Measurements from ENCODE around the gene ZNF319. TPM values are rescaled to one million over a fixed set of nuclear protein-coding genes. Genes with fewer than 3 reads are reported as not detected.

The ZNF319 gene
- 7.1 TPM for polyA plus RNA-seq (2013, experiment 1 of 2; ENCODE audit: insufficient read length)
- 6.4 TPM for polyA plus RNA-seq (2013, experiment 2 of 2; ENCODE audit: insufficient read length)

- no peak for DNase-seq
These were observed at the start of gene ZNF319 for GRCh38 chr16:57999971-58000705. Gene ZNF319, minus strand, starts transcription at chr16:58000672. Its CDS starts 2,407 bp downstream, at chr16:57998265.

- no peak for DNase-seq
These were observed 49.0 kb upstream of the ZNF319 start for GRCh38 chr16:58049232-58050185.

- no peak for DNase-seq
These were observed 48.2 kb upstream of the ZNF319 start for GRCh38 chr16:58048494-58049231.

GRCh38 chr16:58047557-58048348 is 47.3 kb upstream of the ZNF319 start:
- DNase-seq, result no peak

- DNase-seq, result no peak
These were observed 46.5 kb upstream of the ZNF319 start for GRCh38 chr16:58046936-58047335.

- no peak for DNase-seq
These were observed 45.8 kb upstream of the ZNF319 start for GRCh38 chr16:58046054-58046881.

GRCh38 chr16:58045096-58045495 is 44.6 kb upstream of the ZNF319 start:
- no peak for DNase-seq

GRCh38 chr16:58044266-58045019 is 44.0 kb upstream of the ZNF319 start:
- no peak for DNase-seq

- no peak for DNase-seq
These were observed 43.2 kb upstream of the ZNF319 start for GRCh38 chr16:58043571-58044155.

- no peak for DNase-seq
These were observed 42.5 kb upstream of the ZNF319 start for GRCh38 chr16:58042886-58043515.

- no peak for DNase-seq
These were observed 41.8 kb upstream of the ZNF319 start for GRCh38 chr16:58042001-58042885.

GRCh38 chr16:58041628-58041955 is 41.1 kb upstream of the ZNF319 start:
- no peak for DNase-seq

- DNase-seq, result no peak
These were observed 40.6 kb upstream of the ZNF319 start for GRCh38 chr16:58040945-58041627.

- DNase-seq, result no peak
These were observed 40.0 kb upstream of the ZNF319 start for GRCh38 chr16:58040496-58040846.

GRCh38 chr16:58039829-58040495 is 39.5 kb upstream of the ZNF319 start:
- no peak for DNase-seq

- DNase-seq, result no peak
These were observed 37.8 kb upstream of the ZNF319 start for GRCh38 chr16:58038219-58038641.
